GM21526 (cell line): ENCODE measurements around the gene SLC66A3.

Source experiments
- ATAC-seq: cut with Tn5 transposase; IDR thresholded peaks from one replicate; pipeline ENCODE4 v1.9.1; 2021; ENCODE audit warnings: moderate library complexity; ENCODE audit not compliant: unreplicated experiment, low FRiP score

The SLC66A3 gene

GRCh38 chr2:11133936-11134320, 21.3 kb upstream of the SLC66A3 start:
- no peak for ATAC-seq

DNA sequence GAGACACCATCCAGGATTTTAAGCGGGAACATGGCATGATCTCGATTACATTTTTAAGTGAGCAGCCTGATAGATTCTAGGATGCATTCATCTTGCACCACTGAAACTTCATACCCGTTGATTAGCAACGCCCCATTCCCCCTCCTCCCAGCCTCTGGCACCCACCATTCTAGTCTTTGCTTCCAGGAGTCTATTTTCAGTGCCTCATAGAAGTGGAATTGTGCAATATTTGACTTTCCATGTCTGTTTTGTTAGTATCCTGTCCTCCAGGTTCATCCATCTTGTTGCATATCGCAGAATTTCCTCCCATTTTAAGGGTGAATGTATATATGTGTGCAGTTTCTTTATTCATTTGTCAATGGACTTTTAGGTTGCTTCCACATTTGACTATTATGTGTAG, 20.9 kb upstream of the SLC66A3 start:
- ATAC-seq: no peak

DNA sequence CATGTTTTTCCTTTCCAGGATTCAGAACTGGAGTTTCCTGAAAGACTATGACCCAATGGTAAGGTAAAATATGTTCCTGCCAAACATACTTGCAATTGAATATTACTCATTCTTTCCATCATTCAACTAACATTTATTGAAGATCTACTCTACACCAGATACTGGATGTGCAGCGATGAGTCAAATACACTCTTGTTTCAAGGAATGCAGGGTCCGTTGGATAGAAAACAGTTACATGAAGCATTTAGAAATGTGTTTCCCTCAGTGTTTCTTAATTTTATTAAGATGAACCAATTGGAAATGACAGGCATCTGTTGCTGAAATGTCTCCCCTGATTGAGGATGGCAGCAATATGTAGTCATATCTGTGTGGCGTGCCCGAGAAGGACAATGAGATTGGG, 14.8 kb upstream of the SLC66A3 start:
- ATAC-seq: no peak

DNA sequence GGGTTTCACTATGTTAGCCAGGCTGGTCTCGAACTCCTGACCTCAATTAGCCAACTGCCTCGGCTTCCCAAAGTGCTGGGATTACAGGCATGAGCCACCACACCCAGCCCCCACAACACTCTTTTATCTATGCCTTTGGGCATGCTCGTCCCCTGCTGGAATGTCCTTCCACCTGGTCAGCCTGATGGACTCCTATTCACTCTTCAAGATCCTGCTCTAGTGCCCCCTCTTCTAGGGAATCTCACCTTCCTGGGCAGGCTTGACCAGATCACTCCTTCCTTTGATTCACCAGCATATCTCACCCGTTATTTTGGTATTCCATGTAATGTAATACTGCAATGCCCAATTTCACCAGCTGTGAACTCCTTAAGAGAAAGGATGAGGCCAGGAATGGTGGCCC, 13.9 kb upstream of the SLC66A3 start:
- no peak for ATAC-seq

DNA sequence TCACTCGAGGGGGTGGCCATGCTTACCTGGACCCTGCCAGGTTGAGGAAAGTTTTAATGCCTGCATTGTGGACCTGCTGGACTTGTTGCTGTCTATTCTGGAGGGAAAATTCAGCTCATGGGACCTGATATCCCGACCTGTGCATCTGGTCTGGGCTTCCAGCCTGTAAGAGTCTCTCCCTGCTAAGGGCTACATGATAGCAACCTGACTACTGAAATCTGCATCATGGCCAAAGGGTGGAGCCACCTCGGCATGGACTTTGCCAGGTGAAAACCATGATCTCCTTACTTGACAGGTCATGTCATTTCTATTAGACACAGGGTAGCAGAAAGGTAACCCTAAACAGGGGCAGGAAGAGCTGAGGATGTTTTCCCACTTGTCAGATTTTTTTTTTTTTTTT, 12.9 kb upstream of the SLC66A3 start:
- ATAC-seq: no peak

GRCh38 chr2:11142987-11143386, 12.3 kb upstream of the SLC66A3 start:
- ATAC-seq: no peak

DNA sequence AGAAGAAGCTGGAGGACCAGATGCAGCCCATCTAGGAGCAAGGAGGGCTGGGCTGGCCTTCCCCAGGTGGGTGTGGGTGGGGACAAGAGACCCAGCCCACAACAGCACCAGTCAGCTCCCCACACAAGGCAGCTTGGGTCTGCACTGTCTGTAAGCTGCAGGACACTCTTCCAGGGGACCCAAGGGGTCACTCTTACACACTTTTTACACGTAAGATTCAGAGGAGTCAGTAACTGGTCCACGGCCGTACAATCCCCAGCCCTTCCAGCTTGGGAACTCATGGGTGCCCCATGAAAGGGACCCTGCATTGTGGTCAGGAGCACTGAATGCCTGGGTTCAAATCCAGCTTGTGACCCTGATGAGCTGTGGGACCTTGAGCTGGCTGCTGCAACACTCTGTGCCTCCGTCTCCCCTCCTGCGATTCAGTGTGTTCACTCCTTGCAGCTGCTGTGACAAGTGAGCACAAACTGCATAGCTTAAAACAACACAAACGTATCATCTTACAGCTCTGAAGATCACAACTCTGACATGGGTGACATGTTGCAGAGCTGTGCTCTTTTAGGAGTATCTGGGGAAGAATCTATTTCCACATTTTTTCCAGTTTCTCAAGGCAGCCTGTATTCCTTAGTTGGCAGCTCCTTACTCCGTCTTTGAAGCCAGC, 11.1 kb upstream of the SLC66A3 start:
- ATAC-seq: no peak

DNA sequence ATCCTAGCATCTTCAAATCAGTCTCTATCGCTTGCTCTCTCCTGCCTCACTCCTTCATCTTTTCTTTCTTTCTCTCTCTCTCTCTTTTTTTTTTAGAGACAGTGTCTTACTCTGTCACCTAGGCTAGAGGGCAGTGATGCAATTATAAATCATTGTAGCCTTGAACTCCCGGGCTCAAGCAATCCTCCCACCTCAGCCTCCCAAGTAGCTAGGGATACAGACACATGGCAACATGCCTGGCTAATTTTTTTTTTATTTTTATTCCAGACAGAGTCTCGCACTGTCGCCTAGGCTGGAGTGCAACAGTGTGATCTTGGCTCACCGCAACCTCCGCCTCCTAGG, 10.6 kb upstream of the SLC66A3 start:
- ATAC-seq: no peak

- no peak for ATAC-seq
Observed at GRCh38 chr2:11145350-11145749, 9.9 kb upstream of the SLC66A3 start.

DNA sequence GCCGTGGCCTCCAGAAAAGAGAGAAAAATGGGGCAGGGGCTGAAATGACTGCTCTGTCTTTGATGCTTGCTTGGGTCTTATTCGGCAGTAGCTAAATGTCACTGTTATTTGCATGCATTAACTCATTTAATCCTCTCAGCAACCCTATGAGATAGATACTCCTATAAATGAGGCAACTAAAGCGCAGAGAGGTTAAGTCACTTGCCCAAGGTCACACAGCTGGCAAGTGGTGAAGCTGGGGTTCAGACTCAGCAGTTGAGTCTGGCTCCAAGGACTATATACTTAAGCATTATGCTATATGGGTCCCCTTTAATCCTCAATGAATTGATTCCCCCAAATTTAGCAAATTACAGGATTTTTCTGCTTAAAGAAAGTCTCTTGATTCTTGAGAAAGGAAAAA, 9.2 kb upstream of the SLC66A3 start:
- no peak for ATAC-seq

DNA sequence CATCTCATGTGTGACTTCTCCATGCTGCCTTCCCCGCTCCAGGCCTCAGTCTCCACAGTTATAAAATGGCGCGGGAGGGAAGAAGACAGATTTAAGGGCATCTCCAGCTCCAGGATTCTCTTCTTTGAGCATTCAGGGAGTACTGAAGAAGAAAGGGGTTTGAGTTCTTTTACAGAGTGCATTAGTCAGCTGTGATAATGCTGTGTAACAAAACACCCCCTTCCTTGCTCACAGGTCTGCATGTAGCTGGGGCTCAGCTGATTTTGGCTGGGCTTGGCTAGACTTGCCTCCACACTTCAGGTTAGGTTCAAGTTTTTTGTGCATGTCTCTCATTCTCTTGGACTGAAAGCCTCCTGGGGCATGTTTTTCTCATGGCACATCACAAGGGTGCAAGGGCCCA, 8.0 kb upstream of the SLC66A3 start:
- ATAC-seq: no peak

GRCh38 chr2:11152591-11152990, 2.7 kb upstream of the SLC66A3 start:
- no peak for ATAC-seq

GRCh38 chr2:11154016-11154922, 998 bp upstream of the SLC66A3 start:
- peak; percentile 16 for ATAC-seq

DNA sequence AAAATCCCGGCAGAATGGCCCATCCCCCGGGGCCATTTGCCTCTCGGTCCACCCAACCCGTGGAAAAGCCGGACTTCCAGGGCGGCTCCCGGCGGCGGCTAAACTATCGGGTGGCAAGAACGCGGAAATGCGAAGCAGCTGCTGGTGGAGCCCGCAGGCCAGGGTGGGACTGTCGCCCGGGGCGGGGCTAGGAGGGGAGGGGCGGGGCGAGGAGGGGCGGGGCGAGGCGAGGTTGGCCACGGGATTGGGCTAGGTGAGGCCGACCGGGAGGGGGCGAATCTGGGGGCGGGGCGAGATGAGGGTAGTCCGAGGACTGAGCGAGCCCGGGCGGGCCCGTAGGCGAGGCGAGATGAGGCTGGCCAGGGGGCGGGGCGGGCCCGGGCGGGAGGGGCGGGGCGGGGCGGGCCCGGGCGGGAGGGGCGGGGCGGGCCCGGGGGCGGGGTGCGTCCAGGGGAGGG, 315 bp upstream of the SLC66A3 start:
- ATAC-seq: peak; percentile 60

DNA sequence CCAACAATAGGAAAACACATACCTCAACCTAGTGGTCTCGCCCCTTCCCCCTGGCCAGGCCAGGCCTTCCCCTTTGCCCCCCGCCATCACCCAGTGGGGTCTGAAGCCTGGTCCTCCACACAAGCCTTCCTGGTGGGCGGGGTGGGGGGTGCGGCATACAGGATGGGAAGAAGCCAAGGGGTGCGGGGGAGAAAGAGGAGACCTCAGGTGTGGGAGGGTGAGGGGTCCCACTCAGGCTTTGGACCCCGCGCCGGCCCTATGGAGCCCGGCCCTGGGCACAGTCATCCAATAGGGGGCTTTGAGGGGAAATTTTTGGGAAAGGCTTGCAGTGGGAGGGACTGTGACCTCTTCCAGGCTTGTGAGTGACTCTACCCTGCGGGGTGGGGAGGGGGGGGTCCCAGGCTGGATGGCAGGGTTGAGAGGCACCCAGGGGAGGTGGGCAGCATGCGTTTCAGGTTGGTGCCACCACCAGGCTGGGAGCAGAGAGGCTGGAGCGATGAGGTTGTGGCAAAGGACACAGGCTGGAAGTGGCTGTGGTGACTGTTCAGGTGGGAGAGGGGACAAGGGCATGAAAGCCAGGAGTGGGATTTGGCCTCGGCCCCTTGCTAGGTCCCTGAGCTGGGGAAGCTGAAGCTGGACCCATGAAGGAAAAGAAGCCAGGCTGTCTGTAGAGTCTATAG, 1.3 kb downstream of the SLC66A3 start:
- no peak for ATAC-seq

- no peak for ATAC-seq
Observed at GRCh38 chr2:11157296-11157695, 2.0 kb downstream of the SLC66A3 start.

GRCh38 chr2:11157731-11158130, 2.5 kb downstream of the SLC66A3 start:
- no peak for ATAC-seq

DNA sequence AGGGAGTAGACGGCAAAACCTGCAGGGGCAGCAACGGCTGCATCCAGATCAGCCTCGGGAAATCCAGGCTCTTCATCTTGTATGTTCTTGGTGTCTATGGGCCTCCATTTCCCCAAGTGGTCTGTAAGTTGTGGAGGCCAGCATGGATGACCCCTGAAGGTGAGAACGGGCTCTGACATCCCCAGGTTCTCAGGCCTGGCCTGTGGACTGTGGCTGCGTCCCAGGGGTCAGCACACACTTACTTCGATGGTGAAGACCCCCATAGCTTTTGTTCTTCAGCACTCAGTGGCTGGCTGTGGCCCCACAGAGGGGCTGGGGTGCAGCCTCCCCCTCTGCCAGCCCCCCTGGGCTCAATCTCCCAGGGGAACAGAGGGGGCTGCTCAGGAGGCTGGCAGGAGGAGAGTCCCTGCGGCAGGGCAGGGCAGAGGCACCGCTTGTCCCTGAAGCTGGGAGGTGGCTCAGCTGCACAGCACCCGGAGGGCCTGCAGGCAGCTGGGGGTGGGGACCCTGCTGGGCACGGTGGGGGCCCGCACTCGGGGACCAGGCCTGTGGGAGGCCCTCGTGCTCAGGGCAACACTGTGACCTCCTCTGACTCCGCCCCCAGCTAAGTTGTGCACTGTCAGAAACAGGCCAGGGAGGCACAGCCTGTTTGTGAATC, 3.8 kb downstream of the SLC66A3 start:
- no peak for ATAC-seq

DNA sequence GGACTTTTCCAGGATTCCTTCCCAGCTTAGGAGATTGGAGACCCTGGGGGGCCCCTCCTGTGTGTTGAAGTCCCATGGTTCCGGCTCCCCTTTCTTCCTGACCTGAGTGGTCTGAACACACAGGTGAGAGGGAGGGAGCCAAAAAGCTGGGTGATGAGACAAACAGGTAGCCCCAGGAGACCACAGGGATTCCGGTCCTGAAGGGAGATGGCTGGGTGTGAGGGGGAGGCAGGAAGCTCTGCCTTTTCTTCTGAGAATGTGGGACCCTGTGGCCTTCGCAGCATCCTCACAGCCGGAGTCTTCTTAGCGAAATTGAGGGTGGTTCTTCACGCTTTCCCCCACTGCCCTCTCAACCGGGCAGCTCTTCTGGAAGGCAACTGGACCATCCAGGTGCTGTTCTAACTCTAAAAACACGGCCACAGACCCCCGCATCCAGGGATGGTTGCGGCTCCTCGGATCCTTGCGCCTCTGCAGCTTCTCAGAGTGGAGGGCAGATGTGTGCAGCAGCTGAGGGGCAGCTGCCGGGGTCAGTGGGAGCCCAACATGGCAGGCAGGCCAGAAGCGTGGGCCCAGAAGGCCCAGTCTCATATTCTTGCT, 4.4 kb downstream of the SLC66A3 start:
- no peak for ATAC-seq

GRCh38 chr2:11160256-11160655, 5.0 kb downstream of the SLC66A3 start:
- ATAC-seq: no peak
